Measurements from ENCODE around the gene IDE.
"Not testable (repeated sequence)": the region's sequence is repeated elsewhere in the genome, so short reads cannot be mapped to it uniquely, and the experiment has no call there.

IDE gene

GRCh38 chr10:92573798-92574547 is at the start of gene IDE:
Gene IDE, minus strand, starts transcription at chr10:92574093. Its CDS starts 74 bp downstream, at chr10:92574019.
- H3K36me3 ChIP-seq (ENCODE audit: insufficient read depth, low read length), result peaks cover 3% of the 10 kb centered on the region; the same call in 1 of the 2 replicates
- peaks cover 14% of the 10 kb centered on the region for H3K4me1 ChIP-seq (ENCODE audit: insufficient read depth, low read length)
- peak within 1 kb of the TSS; percentile 98 for H3K9ac ChIP-seq (ENCODE audit: low read depth, low read length)
- H3K9me3 ChIP-seq (ENCODE audit: control insufficient read depth, insufficient read depth, low read length), result no peaks in the 10 kb centered on the region

- no peaks in the 10 kb centered on the region for H3K4me1 ChIP-seq (ENCODE audit: insufficient read depth, low read length)
- H3K9me3 ChIP-seq (ENCODE audit: control insufficient read depth, insufficient read depth, low read length), result no peaks in the 10 kb centered on the region
- H3K9ac ChIP-seq (ENCODE audit: low read depth, low read length), result no peak overlapping the region
- peaks cover 9% of the 10 kb centered on the region for H3K36me3 ChIP-seq (ENCODE audit: insufficient read depth, low read length)
These were observed 45.5 kb upstream of the IDE start for GRCh38 chr10:92619368-92619767.

GRCh38 chr10:92615515-92615914 is 41.6 kb upstream of the IDE start:
- H3K9ac ChIP-seq (ENCODE audit: low read depth, low read length), result no peak overlapping the region
- H3K9me3 ChIP-seq (ENCODE audit: control insufficient read depth, insufficient read depth, low read length), result no peaks in the 10 kb centered on the region
- peaks cover 19% of the 10 kb centered on the region for H3K36me3 ChIP-seq (ENCODE audit: insufficient read depth, low read length)
- H3K4me1 ChIP-seq (ENCODE audit: insufficient read depth, low read length), result no peaks in the 10 kb centered on the region

- Histone ChIP-seq H3K4me1 (ENCODE audit: insufficient read depth, low read length) (no peaks in the 10 kb centered on the region), H3K36me3 (ENCODE audit: insufficient read depth, low read length) (0 out of 2 replicates have a peak, but pooled peaks cover 2% of the 10 kb centered on the region), H3K9ac (ENCODE audit: low read depth, low read length) (no peak overlapping the region), H3K9me3 (ENCODE audit: control insufficient read depth, insufficient read depth, low read length) (0 out of 2 replicates have a peak, but pooled peaks cover 5% of the 10 kb centered on the region)
These were observed 30.9 kb upstream of the IDE start for GRCh38 chr10:92604841-92605240.

GRCh38 chr10:92598321-92598720 is 24.4 kb upstream of the IDE start:
- no peaks in the 10 kb centered on the region for H3K4me1 ChIP-seq (ENCODE audit: insufficient read depth, low read length)
- 0 out of 2 replicates have a peak, but pooled peaks cover 5% of the 10 kb centered on the region for H3K9me3 ChIP-seq (ENCODE audit: control insufficient read depth, insufficient read depth, low read length)
- H3K36me3 ChIP-seq (ENCODE audit: insufficient read depth, low read length), result no peaks in the 10 kb centered on the region
- H3K9ac ChIP-seq (ENCODE audit: low read depth, low read length), result no peak overlapping the region

- H3K36me3 ChIP-seq (ENCODE audit: insufficient read depth, low read length), result no peaks in the 10 kb centered on the region
These were observed 21.6 kb upstream of the IDE start for GRCh38 chr10:92595505-92595904.

GRCh38 chr10:92593619-92594588 is 20.0 kb upstream of the IDE start:
- no peaks in the 10 kb centered on the region for H3K4me1 ChIP-seq (ENCODE audit: insufficient read depth, low read length)
- no peaks in the 10 kb centered on the region for H3K9me3 ChIP-seq (ENCODE audit: control insufficient read depth, insufficient read depth, low read length)

More at GRCh38 chr10:92595505-92595904, 21.6 kb upstream of the IDE start:
- H3K9me3 ChIP-seq (ENCODE audit: control insufficient read depth, insufficient read depth, low read length), result no peaks in the 10 kb centered on the region
- no peaks in the 10 kb centered on the region for H3K4me1 ChIP-seq (ENCODE audit: insufficient read depth, low read length)
- H3K9ac ChIP-seq (ENCODE audit: low read depth, low read length), result no peak overlapping the region

GRCh38 chr10:92592761-92593618 is 19.1 kb upstream of the IDE start, which contains the start of gene KIF11:
Gene KIF11, plus strand, starts transcription at chr10:92593130. Its CDS starts 246 bp downstream, at chr10:92593376.
- Histone ChIP-seq H3K9me3 (ENCODE audit: control insufficient read depth, insufficient read depth, low read length) (no peaks in the 10 kb centered on the region), H3K4me1 (ENCODE audit: insufficient read depth, low read length) (no peaks in the 10 kb centered on the region)

More at GRCh38 chr10:92593619-92594588, 20.0 kb upstream of the IDE start:
- H3K9ac ChIP-seq (ENCODE audit: low read depth, low read length), result peak overlapping the region; percentile 80
- no peaks in the 10 kb centered on the region for H3K36me3 ChIP-seq (ENCODE audit: insufficient read depth, low read length)

GRCh38 chr10:92591550-92592022 is 17.7 kb upstream of the IDE start:
- H3K36me3 ChIP-seq (ENCODE audit: insufficient read depth, low read length), result no peaks in the 10 kb centered on the region
- H3K4me1 ChIP-seq (ENCODE audit: insufficient read depth, low read length), result no peaks in the 10 kb centered on the region
- peak overlapping the region; percentile 80 for H3K9ac ChIP-seq (ENCODE audit: low read depth, low read length)
- H3K9me3 ChIP-seq (ENCODE audit: control insufficient read depth, insufficient read depth, low read length), result no peaks in the 10 kb centered on the region

More at GRCh38 chr10:92592761-92593618, 19.1 kb upstream of the IDE start, which contains the start of gene KIF11:
- H3K36me3 ChIP-seq (ENCODE audit: insufficient read depth, low read length), result no peaks in the 10 kb centered on the region
- H3K9ac ChIP-seq (ENCODE audit: low read depth, low read length), result peak within 1 kb of the TSS; percentile 80

- H3K9ac ChIP-seq (ENCODE audit: low read depth, low read length), result peak overlapping the region; percentile 80
- no peaks in the 10 kb centered on the region for H3K36me3 ChIP-seq (ENCODE audit: insufficient read depth, low read length)
- no peaks in the 10 kb centered on the region for H3K4me1 ChIP-seq (ENCODE audit: insufficient read depth, low read length)
- no peaks in the 10 kb centered on the region for H3K9me3 ChIP-seq (ENCODE audit: control insufficient read depth, insufficient read depth, low read length)
These were observed 17.0 kb upstream of the IDE start for GRCh38 chr10:92590623-92591549.

GRCh38 chr10:92582347-92582746 is 8.5 kb upstream of the IDE start:
- H3K4me1 ChIP-seq (ENCODE audit: insufficient read depth, low read length); H3K9me3 ChIP-seq (ENCODE audit: control insufficient read depth, insufficient read depth, low read length); H3K9ac ChIP-seq (ENCODE audit: low read depth, low read length); H3K36me3 ChIP-seq (ENCODE audit: insufficient read depth, low read length): not testable (repeated sequence)

GRCh38 chr10:92575961-92576360 is 2.1 kb upstream of the IDE start:
- H3K36me3 ChIP-seq (ENCODE audit: insufficient read depth, low read length), result peaks cover 3% of the 10 kb centered on the region; the same call in 1 of the 2 replicates
- no peaks in the 10 kb centered on the region for H3K9me3 ChIP-seq (ENCODE audit: control insufficient read depth, insufficient read depth, low read length)
- peaks cover 14% of the 10 kb centered on the region for H3K4me1 ChIP-seq (ENCODE audit: insufficient read depth, low read length)
- no peak overlapping the region for H3K9ac ChIP-seq (ENCODE audit: low read depth, low read length)

Data from ES-I3 (cell line).